ENCODE results near the gene UTS2B. TPM values are rescaled to one million over a fixed set of nuclear protein-coding genes. Genes with fewer than 3 reads are reported as not detected.

The UTS2B gene
- total and polyA plus RNA-seq, 2 of the 13 experiments (the other 11 are each of a cell fraction or from before 2014, with no cell fraction given) = 0.03 to 0.46 TPM

- TF ChIP-seq ARID3A (IDR thresholded peaks at IDR 0.05; ENCODE audit: low read depth, low read length) (no peak), WIZ (CRISPR knock-in tag; IDR thresholded peaks at IDR 0.05) (no peak), MAFG (CRISPR knock-in tag; IDR thresholded peaks at IDR 0.05) (no peak), ZNF367 (CRISPR knock-in tag; IDR thresholded peaks at IDR 0.05; ENCODE audit: borderline replicate concordance) (no peak), CSRNP2 (CRISPR knock-in tag; conservative IDR thresholded peaks at IDR 0.05; ENCODE audit: low read depth) (no peak), ZFP82 (CRISPR knock-in tag; IDR thresholded peaks at IDR 0.05; ENCODE audit: borderline replicate concordance) (no peak), GZF1 (CRISPR knock-in tag; IDR thresholded peaks at IDR 0.05) (no peak), ZNF614 (CRISPR knock-in tag; IDR thresholded peaks at IDR 0.05; ENCODE audit: borderline replicate concordance) (no peak)
These were observed 13.6 kb upstream of the UTS2B start (continued) for GRCh38 chr3:191343913-191344312.

- no TSS peak for BruUV-seq (replicated peaks)
- Histone ChIP-seq H4K20me1 (ENCODE audit: insufficient read depth, low read length) (peaks cover 49% of the 10 kb centered on the region), H3K79me2 (ENCODE audit: insufficient read depth, low read length) (peaks cover 99% of the 10 kb centered on the region), H3K4me2 (ENCODE audit: low read depth, low read length) (no peak overlapping the region), H3K9me3 (ENCODE audit: low read length) (no peaks in the 10 kb centered on the region), H3K9ac (ENCODE audit: insufficient read depth, low read depth, low read length) (no peak overlapping the region), H2AFZ (ENCODE audit: low read length) (no peak overlapping the region), H3K4me1 (ENCODE audit: insufficient read depth, low read length) (peaks cover 61% of the 10 kb centered on the region), H3K4me3 (replicated peaks in 1 of 3; ENCODE audit: insufficient read depth in 1 of 3, low read depth in 2 of 3, low read length in 3 of 3) (no peak overlapping the region), H3K27ac (ENCODE audit: extremely low read length, insufficient read depth, low read length) (no peak overlapping the region), H3K27me3 (ENCODE audit: control insufficient read depth in 1 of 2, insufficient read depth in 2 of 2, low read length in 2 of 2) (no peaks in the 10 kb centered on the region), H3K36me3 (replicated peaks in 1 of 2; ENCODE audit: control insufficient read depth in 1 of 2, insufficient read depth in 2 of 2, low read length in 2 of 2) (no peaks in the 10 kb centered on the region; a peak in 1 of 5 replicates)
- intact Hi-C loops (cut with micrococcal nuclease; ENCODE audit: unreplicated experiment) = no loop called here
- in situ Hi-C loops (cut with HindIII; ENCODE audit: extremely low pct_ligation_motif_present, low pct_unique_long_range_greater_than_20kb) = no loop called here
- ATAC-seq (no peak; the same call in 2 of the 3 replicates), FAIRE-seq (no peak), DNase-seq (ENCODE audit: low spot score) (no peak)
- ChIA-PET CTCF (ENCODE audit: low intra/inter-chr PET ratio, low total read pairs) (no interaction called here), POLR2A (no interaction called here)
- WGBS (ENCODE audit: low lambda C conversion rate) = 95% methylated on average over 4 of the region's 4 CpGs
- TF ChIP-seq TCF12 (IDR thresholded peaks at IDR 0.05) (no peak), TCF12 (CRISPR knock-in tag; IDR thresholded peaks at IDR 0.05) (no peak), CENPT (CRISPR knock-in tag; IDR thresholded peaks at IDR 0.05; ENCODE audit: low read depth) (no peak), XBP1 (CRISPR knock-in tag; IDR thresholded peaks at IDR 0.05) (no peak), MIER2 (CRISPR knock-in tag; IDR thresholded peaks at IDR 0.05) (no peak), WIZ (CRISPR knock-in tag; IDR thresholded peaks at IDR 0.05) (no peak), SOX5 (CRISPR knock-in tag; IDR thresholded peaks at IDR 0.05; ENCODE audit: borderline replicate concordance) (no peak), DBP (CRISPR knock-in tag; IDR thresholded peaks at IDR 0.05; ENCODE audit: not compliant biosample characterization) (no peak), YY1 (IDR thresholded peaks at IDR 0.05; ENCODE audit: insufficient read depth, insufficient replicate concordance, low read depth, low read length) (no peak), SP2 (CRISPR knock-in tag; IDR thresholded peaks at IDR 0.05) (no peak), PHF8 (CRISPR knock-in tag; IDR thresholded peaks at IDR 0.05) (no peak), ETV6 (CRISPR knock-in tag; conservative IDR thresholded peaks at IDR 0.05) (no peak), PHF21A (CRISPR knock-in tag; IDR thresholded peaks at IDR 0.05) (no peak)
These were observed 12.8 kb upstream of the UTS2B start for GRCh38 chr3:191343115-191343514.
